ENCODE data around the gene RGS19. TPM values are rescaled to one million over a fixed set of nuclear protein-coding genes. Genes with fewer than 3 reads are reported as not detected.

The RGS19 gene
- 6.3 TPM for total RNA-seq

GRCh38 chr20:64079273-64080012, at the start of gene RGS19:
Gene RGS19 (minus strand): TSS chr20:64079518. CDS start chr20:64076886, 2,632 bp downstream.

GRCh38 chr20:64106981-64107735, 27.8 kb upstream of the RGS19 start, which contains the start of gene NPBWR2:
Gene NPBWR2 (minus strand): TSS chr20:64107565. CDS start chr20:64106831, 734 bp downstream.

GRCh38 chr20:64083804-64084684, 4.7 kb upstream of the RGS19 start, which contains the start of gene LKAAEAR1:
Gene LKAAEAR1 (minus strand): TSS chr20:64084398. CDS start chr20:64084219, 179 bp downstream.

GRCh38 chr20:64080013-64080812, 895 bp upstream of the RGS19 start, which contains the start of gene OPRL1:
Gene OPRL1 (plus strand): TSS chr20:64080082. CDS start chr20:64092721, 12,639 bp downstream.

GRCh38 chr20:64062596-64063388, 16.5 kb downstream of the RGS19 start, which contains the start of gene TCEA2:
Gene TCEA2 (plus strand): TSS chr20:64063198. CDS start chr20:64063313, 115 bp downstream.

GRCh38 chr20:64049060-64049877, 30.0 kb downstream of the RGS19 start, which contains the start of gene SOX18:
Gene SOX18 (minus strand): TSS chr20:64049639. CDS start chr20:64049516, 123 bp downstream.

GRCh38 chr20:64035933-64036345, 43.4 kb downstream of the RGS19 start, which contains the start of gene C20orf204:
Gene C20orf204 (plus strand): TSS chr20:64036182. CDS start chr20:64036324, 142 bp downstream.

Other genes starting within 250 kb of the RGS19 start
- 12.1 TPM for gene ZBTB46, start 248.3 kb downstream of the RGS19 start, total RNA-seq
- gene ABHD16B, start 218.0 kb downstream of the RGS19 start, total RNA-seq: not detected
- 69.2 TPM for gene TPD52L2, start 214.2 kb downstream of the RGS19 start, total RNA-seq
- gene DNAJC5, start 184.4 kb downstream of the RGS19 start, total RNA-seq: 55.5 TPM
- 44.6 TPM for gene UCKL1, start 123.1 kb downstream of the RGS19 start, total RNA-seq
- 19.7 TPM for gene ZNF512B, start 109.6 kb downstream of the RGS19 start, total RNA-seq
- gene SAMD10, start 99.9 kb downstream of the RGS19 start, total RNA-seq: 8.9 TPM
- 80.9 TPM for gene PRPF6, start 98.4 kb downstream of the RGS19 start, total RNA-seq
- gene C20orf204, start 43.3 kb downstream of the RGS19 start, total RNA-seq: 1.0 TPM
- 7.1 TPM for gene SOX18, start 29.9 kb downstream of the RGS19 start, total RNA-seq
- 41.7 TPM for gene TCEA2, start 16.3 kb downstream of the RGS19 start, total RNA-seq
- 3.5 TPM for gene OPRL1, start 564 bp upstream of the RGS19 start, total RNA-seq
- 0.82 TPM for gene LKAAEAR1, start 4.9 kb upstream of the RGS19 start, total RNA-seq
- not detected for gene NPBWR2, start 28.0 kb upstream of the RGS19 start, total RNA-seq
- 37.3 TPM for gene MYT1, start 84.9 kb upstream of the RGS19 start, total RNA-seq
- gene PCMTD2, start 176.2 kb upstream of the RGS19 start, total RNA-seq: 326 TPM